Osteocyte (in vitro differentiated cells): ENCODE measurements around the gene LRRFIP1. TPM values are rescaled to one million over a fixed set of nuclear protein-coding genes. Genes with fewer than 3 reads are reported as not detected.

Source experiments
- DNase-seq: peaks from one replicate; pipeline ENCODE4 v3.0.0; 2021; ENCODE audit warnings: mixed read lengths; ENCODE audit not compliant: unreplicated experiment; ENCODE audit errors: extremely low spot score
- H3K27ac Mint-ChIP-seq: one replicate; pipeline ENCODE4 v1.8.0; 2021; ENCODE audit warnings: mild to moderate bottlenecking, mixed read lengths; ENCODE audit not compliant: unreplicated experiment
- H3K27me3 Mint-ChIP-seq: one replicate; pipeline ENCODE4 v1.8.0; 2021; ENCODE audit warnings: mixed read lengths; ENCODE audit not compliant: unreplicated experiment
- H3K36me3 Mint-ChIP-seq: one replicate; pipeline ENCODE4 v1.8.0; 2021; ENCODE audit warnings: mixed read lengths; ENCODE audit not compliant: unreplicated experiment
- H3K4me1 Mint-ChIP-seq: one replicate; pipeline ENCODE4 v1.8.0; 2021; ENCODE audit warnings: mixed read lengths; ENCODE audit not compliant: unreplicated experiment
- H3K4me3 Mint-ChIP-seq: one replicate; pipeline ENCODE4 v1.8.0; 2021; ENCODE audit warnings: mild to moderate bottlenecking, moderate library complexity, mixed read lengths; ENCODE audit not compliant: unreplicated experiment
- H3K9me3 Mint-ChIP-seq: one replicate; pipeline ENCODE4 v1.8.0; 2021; ENCODE audit warnings: mixed read lengths; ENCODE audit not compliant: unreplicated experiment
- CTCF ChIP-seq: fragments of 200-600 bp; sonication (generic); IDR thresholded peaks from 2 replicates; pipeline ENCODE4 v1.5.0; 2021; ENCODE audit warnings: antibody characterized with exemption, mild to moderate bottlenecking, moderate library complexity
- total RNA-seq: library from RNA; stranded (reverse); gene quantifications from 2 replicates; pipeline ENCODE4 v1.2.1, GENCODE V29; 2021

The LRRFIP1 gene
- total RNA-seq, 1 donor from 2014 or later = 79.9 TPM

GRCh38 chr2:237689336-237690131, 62.1 kb downstream of the LRRFIP1 start:
- H3K27ac Mint-ChIP-seq = peak overlapping the region; percentile 99
- peaks cover 69% of the 10 kb centered on the region for H3K4me1 Mint-ChIP-seq
- no peak overlapping the region for H3K4me3 Mint-ChIP-seq
- no peaks in the 10 kb centered on the region for H3K9me3 Mint-ChIP-seq
- peaks cover 9% of the 10 kb centered on the region for H3K36me3 Mint-ChIP-seq
- TF ChIP-seq CTCF = no peak
- H3K27me3 Mint-ChIP-seq = no peaks in the 10 kb centered on the region
- no peak for DNase-seq

- H3K4me1 Mint-ChIP-seq = peaks cover 76% of the 10 kb centered on the region
These were observed 63.9 kb downstream of the LRRFIP1 start for GRCh38 chr2:237691029-237691907.

GRCh38 chr2:237691908-237692600, 64.7 kb downstream of the LRRFIP1 start:
- H3K27ac Mint-ChIP-seq = peak overlapping the region; percentile 94
- no peaks in the 10 kb centered on the region for H3K27me3 Mint-ChIP-seq
- H3K4me1 Mint-ChIP-seq = peaks cover 78% of the 10 kb centered on the region

More at GRCh38 chr2:237691029-237691907, 63.9 kb downstream of the LRRFIP1 start:
- H3K36me3 Mint-ChIP-seq = no peaks in the 10 kb centered on the region
- no peaks in the 10 kb centered on the region for H3K27me3 Mint-ChIP-seq
- peak overlapping the region; percentile 99 for H3K27ac Mint-ChIP-seq
- no peaks in the 10 kb centered on the region for H3K9me3 Mint-ChIP-seq
- no peak for DNase-seq
- peak overlapping the region; percentile 57 for H3K4me3 Mint-ChIP-seq
- no peak for TF ChIP-seq CTCF

GRCh38 chr2:237692601-237693290, 65.4 kb downstream of the LRRFIP1 start:
- Mint-ChIP-seq H3K9me3 (no peaks in the 10 kb centered on the region), H3K36me3 (no peaks in the 10 kb centered on the region), H3K27me3 (no peaks in the 10 kb centered on the region), H3K27ac (peak overlapping the region; percentile 94), H3K4me1 (peaks cover 79% of the 10 kb centered on the region), H3K4me3 (peak overlapping the region; percentile 73)
- no peak for DNase-seq
- TF ChIP-seq CTCF = no peak

More at GRCh38 chr2:237691908-237692600, 64.7 kb downstream of the LRRFIP1 start:
- no peaks in the 10 kb centered on the region for H3K36me3 Mint-ChIP-seq
- TF ChIP-seq CTCF = no peak
- H3K4me3 Mint-ChIP-seq = peak overlapping the region; percentile 73
- DNase-seq = peak; percentile 98
- no peaks in the 10 kb centered on the region for H3K9me3 Mint-ChIP-seq
